Nephron progenitor cell (in vitro differentiated cells): ENCODE results near the gene ENO1.

ENCODE experiments used
- DNase-seq: peaks from one replicate; pipeline ENCODE4 v3.0.0; 2021
- H3K27ac Mint-ChIP-seq: 2 replicates; pipeline ENCODE4 v1.8.0; 2021; ENCODE audit warnings: mild to moderate bottlenecking, moderate library complexity, mixed read lengths
- H3K27me3 Mint-ChIP-seq: 2 replicates; pipeline ENCODE4 v1.8.0; 2021; ENCODE audit warnings: mild to moderate bottlenecking, low read depth, mixed read lengths; ENCODE audit not compliant: poor library complexity
- H3K36me3 Mint-ChIP-seq: 2 replicates; pipeline ENCODE4 v1.8.0; 2021; ENCODE audit warnings: low read depth, mixed read lengths
- H3K4me1 Mint-ChIP-seq: 2 replicates; pipeline ENCODE4 v1.8.0; 2021; ENCODE audit warnings: mixed read lengths
- H3K4me3 Mint-ChIP-seq: 2 replicates; pipeline ENCODE4 v1.8.0; 2021; ENCODE audit warnings: mild to moderate bottlenecking, moderate library complexity, mixed read lengths
- H3K9me3 Mint-ChIP-seq: 2 replicates; pipeline ENCODE4 v1.8.0; 2021; ENCODE audit warnings: mild to moderate bottlenecking, moderate library complexity, mixed read lengths
- CTCF ChIP-seq: fragments of 200-600 bp; sonication (generic); IDR thresholded peaks from 2 replicates; pipeline ENCODE4 v1.5.0; 2021; ENCODE audit warnings: antibody characterized with exemption

ENO1 gene

GRCh38 chr1:8813016-8813763 lies 65.3 kb downstream of the ENO1 start:
- Mint-ChIP-seq H3K27ac (peak overlapping the region; percentile 2), H3K4me1 (peaks cover 39% of the 10 kb centered on the region), H3K4me3 (no peak overlapping the region)

GRCh38 chr1:8812081-8812480 lies 66.4 kb downstream of the ENO1 start:
- Mint-ChIP-seq H3K9me3 (no peaks in the 10 kb centered on the region), H3K27ac (no peak overlapping the region), H3K4me1 (peaks cover 36% of the 10 kb centered on the region), H3K27me3 (no peaks in the 10 kb centered on the region), H3K36me3 (peaks cover 23% of the 10 kb centered on the region), H3K4me3 (no peak overlapping the region)
- no peak for DNase-seq
- TF ChIP-seq CTCF, result no peak

More at GRCh38 chr1:8813016-8813763, 65.3 kb downstream of the ENO1 start:
- H3K9me3 Mint-ChIP-seq, result no peaks in the 10 kb centered on the region
- H3K27me3 Mint-ChIP-seq, result peaks cover 3% of the 10 kb centered on the region
- no peak for TF ChIP-seq CTCF
- peaks cover 12% of the 10 kb centered on the region for H3K36me3 Mint-ChIP-seq
- DNase-seq, result no peak
